HepG2 (cell line): ENCODE measurements around the gene TAPBP. TPM values are rescaled to one million over a fixed set of nuclear protein-coding genes. Genes with fewer than 3 reads are reported as not detected.

Experiments used
- ARID5B ChIP-seq: IDR thresholded peaks from 2 replicates; pipeline ENCODE4 v1.4.0; 2020; ENCODE audit warnings: mild to moderate bottlenecking, missing genetic modification reagents
- BCLAF1 ChIP-seq: fragments of 450-650 bp; IDR thresholded peaks from 2 replicates; pipeline ENCODE4 v1.6.1; 2017; ENCODE audit warnings: mild to moderate bottlenecking
- KDM3A ChIP-seq: IDR thresholded peaks from 2 replicates; pipeline ENCODE4 v1.6.1; 2018; ENCODE audit warnings: low read depth, missing compliant biosample characterization
- KDM6A ChIP-seq: IDR thresholded peaks from 2 replicates; pipeline ENCODE4 v1.6.1; 2016; ENCODE audit warnings: low read depth
- KLF6 ChIP-seq: IDR thresholded peaks from 2 replicates; pipeline ENCODE4 v1.8.0; 2016; ENCODE audit warnings: missing biosample characterization, missing genetic modification reagents
- MAZ ChIP-seq, 2 experiments: sonication (generic) in 1 of 2; formaldehyde crosslinking in 1 of 2; IDR thresholded peaks; 2 replicates each; pipeline versions ENCODE4 v1.5.0 to v1.6.1; 2012 to 2020; ENCODE audit warnings: low read depth in 2 of 2, mild to moderate bottlenecking in 2 of 2, borderline replicate concordance in 1 of 2, improper control_type of control experiment in 1 of 2, low read length in 1 of 2, missing genetic modification reagents in 1 of 2, moderate library complexity in 1 of 2
- MTF1 ChIP-seq: sonication (generic); formaldehyde crosslinking; IDR thresholded peaks from 2 replicates; pipeline ENCODE4 v1.5.0; 2020; ENCODE audit warnings: missing genetic modification reagents
- NFE2L1 ChIP-seq: sonication (generic); formaldehyde crosslinking; IDR thresholded peaks from 2 replicates; pipeline ENCODE4 v1.4.0; 2020; ENCODE audit warnings: missing genetic modification reagents, mild to moderate bottlenecking, borderline replicate concordance
- POGK ChIP-seq: sonication (generic); formaldehyde crosslinking; conservative IDR thresholded peaks from 2 replicates; pipeline ENCODE4 v1.8.0; 2022; ENCODE audit warnings: mild to moderate bottlenecking, moderate library complexity, missing genetic modification reagents
- RARA ChIP-seq: IDR thresholded peaks from 2 replicates; pipeline ENCODE4 v1.6.1; 2016; ENCODE audit warnings: missing genetic modification reagents, missing compliant biosample characterization
- SP2 ChIP-seq: sonication (generic); formaldehyde crosslinking; IDR thresholded peaks from 2 replicates; pipeline ENCODE4 v1.5.1; 2020; ENCODE audit warnings: mild to moderate bottlenecking, missing genetic modification reagents
- SRF ChIP-seq: IDR thresholded peaks from 2 replicates; pipeline ENCODE4 v1.6.1; 2011; ENCODE audit warnings: mild to moderate bottlenecking, low read depth, low read length, moderate library complexity
- TBX3 ChIP-seq: fragments of 450-650 bp; IDR thresholded peaks from 2 replicates; pipeline ENCODE4 v1.6.1; 2017; ENCODE audit warnings: antibody characterized with exemption, mild to moderate bottlenecking, inconsistent platforms, borderline replicate concordance
- ZNF530 ChIP-seq: sonication (generic); formaldehyde crosslinking; IDR thresholded peaks from 2 replicates; pipeline ENCODE4 v1.5.0; 2020; ENCODE audit warnings: low read depth, mild to moderate bottlenecking, missing genetic modification reagents
- ZNF670 ChIP-seq: sonication (generic); formaldehyde crosslinking; IDR thresholded peaks from 2 replicates; pipeline ENCODE4 v1.8.0; 2022; ENCODE audit warnings: mild to moderate bottlenecking, missing genetic modification reagents, borderline replicate concordance
- ZSCAN5A ChIP-seq: sonication (generic); formaldehyde crosslinking; IDR thresholded peaks from 2 replicates; pipeline ENCODE4 v1.8.0; 2022; ENCODE audit warnings: mild to moderate bottlenecking, missing genetic modification reagents, borderline replicate concordance
- polyA plus RNA-seq, 8 experiments: library from polyadenylated mRNA; depleted of rRNA in 3 of 8; stranded (reverse) in 7 of 8; unstranded in 1 of 8; fragments of >200 nt; fragmentation: Illumina TruSeq in 4 of 8; extraction: Trizol in 4 of 8; gene quantifications; 2 replicates each; pipeline versions ENCODE4 v1.2.1 to v1.2.3, GENCODE V29; 2011 to 2016; ENCODE audit warnings: low read depth in 4 of 8, missing spikeins in 1 of 8, mixed read lengths in 1 of 8; ENCODE audit not compliant: insufficient read depth in 1 of 8
- total RNA-seq, 5 experiments: library from RNA; depleted of rRNA; stranded (reverse); fragments of >200 nt; fragmentation: Illumina TruSeq; extraction: Trizol; gene quantifications; 2 replicates each; pipeline ENCODE4 v1.2.3, GENCODE V29; 2016; ENCODE audit warnings: low read depth in 1 of 5

TAPBP gene
- total and polyA plus RNA-seq, 2 of the 13 experiments (the other 11 are each of a cell fraction or from before 2014, with no cell fraction given), result 27.4 to 32.3 TPM

GRCh38 chr6:33288921-33289783, 24.7 kb downstream of the TAPBP start, which contains the start of the genes PFDN6 and WDR46 (continued):
- no peak for TF ChIP-seq MTF1
- TF ChIP-seq NFE2L1 (CRISPR knock-in tag), result no peak
- TF ChIP-seq RARA (CRISPR knock-in tag), result no peak
- TF ChIP-seq SP2 (CRISPR knock-in tag), result peak; percentile 74
- TF ChIP-seq KDM6A (CRISPR knock-in tag), result no peak
- TF ChIP-seq BCLAF1, result no peak
- no peak for TF ChIP-seq ZNF670 (CRISPR knock-in tag)
- no peak for TF ChIP-seq KDM3A (CRISPR knock-in tag)
- peak; percentile 75 for TF ChIP-seq TBX3
- TF ChIP-seq ZNF530 (CRISPR knock-in tag), result no peak
- no peak for TF ChIP-seq MAZ (IDR thresholded peaks at IDR 0.05; ENCODE audit: borderline replicate concordance, low read depth, low read length)
- no peak for TF ChIP-seq MAZ (CRISPR knock-in tag; IDR thresholded peaks at IDR 0.05; ENCODE audit: low read depth)
- no peak for TF ChIP-seq POGK (CRISPR knock-in tag)
- TF ChIP-seq ZSCAN5A (CRISPR knock-in tag), result no peak
- 0 out of 2 replicates have a peak, but pooled peaks have one; percentile 48 for TF ChIP-seq SRF
- no peak for TF ChIP-seq ARID5B (CRISPR knock-in tag)
- TF ChIP-seq KLF6 (CRISPR knock-in tag), result 0 out of 2 replicates have a peak, but pooled peaks have one; percentile 18
